TTC549 (cell line): ENCODE results near the gene MYO5A.

Experiments
- FAIRE-seq: peaks from 2 replicates; lab custom pipeline; 2012; peaks lifted over from hg19 to GRCh38; lab: Jason Lieb, UNC

Gene MYO5A

GRCh38 chr15:52326756-52327155, 201.9 kb downstream of the MYO5A start:
- no peak for FAIRE-seq

GRCh38 chr15:52324109-52324508, 204.6 kb downstream of the MYO5A start:
- FAIRE-seq, result no peak

- no peak for FAIRE-seq
These were observed 209.8 kb downstream of the MYO5A start for GRCh38 chr15:52318729-52319500.

GRCh38 chr15:52317688-52318087, 211.0 kb downstream of the MYO5A start:
- no peak for FAIRE-seq

GRCh38 chr15:52317022-52317421, 211.7 kb downstream of the MYO5A start:
- FAIRE-seq, result no peak

- FAIRE-seq, result no peak
These were observed 219.5 kb downstream of the MYO5A start for GRCh38 chr15:52309154-52309548.

GRCh38 chr15:52308446-52309153, 220.1 kb downstream of the MYO5A start:
- FAIRE-seq, result no peak

GRCh38 chr15:52307847-52308246, 220.8 kb downstream of the MYO5A start:
- no peak for FAIRE-seq

- FAIRE-seq, result no peak
These were observed 222.4 kb downstream of the MYO5A start for GRCh38 chr15:52306270-52306669.

GRCh38 chr15:52303093-52303772, 225.4 kb downstream of the MYO5A start:
- FAIRE-seq, result no peak

- no peak for FAIRE-seq
These were observed 227.3 kb downstream of the MYO5A start for GRCh38 chr15:52301265-52301847.

GRCh38 chr15:52295421-52296001, 233.2 kb downstream of the MYO5A start, which contains the start of gene MYO5C:
MYO5C (minus strand) TSS chr15:52295804; CDS start chr15:52295636, 168 bp downstream.
- no peak for FAIRE-seq

GRCh38 chr15:52294881-52295420, 233.7 kb downstream of the MYO5A start:
- FAIRE-seq, result no peak

- FAIRE-seq, result no peak
These were observed 235.8 kb downstream of the MYO5A start for GRCh38 chr15:52292780-52293392.

- FAIRE-seq, result no peak
These were observed 237.5 kb downstream of the MYO5A start for GRCh38 chr15:52291204-52291603.

- no peak for FAIRE-seq
These were observed 237.9 kb downstream of the MYO5A start for GRCh38 chr15:52290800-52291199.

GRCh38 chr15:52290329-52290728, 238.4 kb downstream of the MYO5A start:
- FAIRE-seq, result no peak

- no peak for FAIRE-seq
These were observed 239.0 kb downstream of the MYO5A start for GRCh38 chr15:52289629-52290081.

- FAIRE-seq, result no peak
These were observed 239.7 kb downstream of the MYO5A start for GRCh38 chr15:52288986-52289385.

- FAIRE-seq, result no peak
These were observed 240.4 kb downstream of the MYO5A start for GRCh38 chr15:52288051-52288942.
